Measurements from ENCODE around the gene CHAMP1. TPM values are rescaled to one million over a fixed set of nuclear protein-coding genes. Genes with fewer than 3 reads are reported as not detected.
"Not testable (repeated sequence)": the region's sequence is repeated elsewhere in the genome, so short reads cannot be mapped to it uniquely, and the experiment has no call there.

The CHAMP1 gene
- total and polyA plus RNA-seq, 3 donors from 2014 or later = 15.0 to 21.7 (median 19.2) TPM

- no peak overlapping the region for H3K4me3 ChIP-seq
- 99 to 100% methylated on average over 3 to 4 of the region's 4 CpGs for WGBS, 2 donors
- DNase-seq = no peak
- no peaks in the 10 kb centered on the region for H3K27me3 ChIP-seq
- intact Hi-C loops (cut with DNase I; ENCODE audit: low total_unique reads) = no loop called here
- no peaks in the 10 kb centered on the region for H3K4me1 ChIP-seq
- H3K27ac ChIP-seq = no peak overlapping the region
- TF ChIP-seq, protein P1, sequence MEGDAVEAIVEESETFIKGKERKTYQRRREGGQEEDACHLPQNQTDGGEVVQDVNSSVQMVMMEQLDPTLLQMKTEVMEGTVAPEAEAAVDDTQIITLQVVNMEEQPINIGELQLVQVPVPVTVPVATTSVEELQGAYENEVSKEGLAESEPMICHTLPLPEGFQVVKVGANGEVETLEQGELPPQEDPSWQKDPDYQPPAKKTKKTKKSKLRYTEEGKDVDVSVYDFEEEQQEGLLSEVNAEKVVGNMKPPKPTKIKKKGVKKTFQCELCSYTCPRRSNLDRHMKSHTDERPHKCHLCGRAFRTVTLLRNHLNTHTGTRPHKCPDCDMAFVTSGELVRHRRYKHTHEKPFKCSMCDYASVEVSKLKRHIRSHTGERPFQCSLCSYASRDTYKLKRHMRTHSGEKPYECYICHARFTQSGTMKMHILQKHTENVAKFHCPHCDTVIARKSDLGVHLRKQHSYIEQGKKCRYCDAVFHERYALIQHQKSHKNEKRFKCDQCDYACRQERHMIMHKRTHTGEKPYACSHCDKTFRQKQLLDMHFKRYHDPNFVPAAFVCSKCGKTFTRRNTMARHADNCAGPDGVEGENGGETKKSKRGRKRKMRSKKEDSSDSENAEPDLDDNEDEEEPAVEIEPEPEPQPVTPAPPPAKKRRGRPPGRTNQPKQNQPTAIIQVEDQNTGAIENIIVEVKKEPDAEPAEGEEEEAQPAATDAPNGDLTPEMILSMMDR (IDR thresholded peaks at IDR 0.05) = no peak
- H3K9me3 ChIP-seq = no peaks in the 10 kb centered on the region
- H3K36me3 ChIP-seq (ENCODE audit: low read depth, missing control alignments) = no peaks in the 10 kb centered on the region
Measured at GRCh38 chr13:114324334-114324733, 10.0 kb downstream of the CHAMP1 start.

- Histone ChIP-seq H3K27ac (no peak overlapping the region), H3K27me3 (no peaks in the 10 kb centered on the region), H3K9me3 (no peaks in the 10 kb centered on the region), H3K4me3 (no peak overlapping the region), H3K36me3 (ENCODE audit: low read depth, missing control alignments) (no peaks in the 10 kb centered on the region), H3K4me1 (no peaks in the 10 kb centered on the region)
- WGBS, 2 donors = 86 to 92% methylated on average over 3 of the region's 3 CpGs
- DNase-seq = no peak
- intact Hi-C loops (cut with DNase I; ENCODE audit: low total_unique reads) = no loop called here
- TF ChIP-seq, protein P1 (IDR thresholded peaks at IDR 0.05) = no peak
- no peak for TF ChIP-seq POLR2A (IDR thresholded peaks at IDR 0.05)
Measured at GRCh38 chr13:114325729-114326128, 11.4 kb downstream of the CHAMP1 start.

- no peaks in the 10 kb centered on the region for H3K36me3 ChIP-seq (ENCODE audit: low read depth, missing control alignments)
- H3K4me1 ChIP-seq = no peaks in the 10 kb centered on the region
- intact Hi-C loops (cut with DNase I; ENCODE audit: low total_unique reads) = no loop called here
- no peaks in the 10 kb centered on the region for H3K9me3 ChIP-seq
- DNase-seq = no peak
- no peak for TF ChIP-seq POLR2A (IDR thresholded peaks at IDR 0.05)
- TF ChIP-seq, protein P1 (IDR thresholded peaks at IDR 0.05) = no peak
- 76 to 77% methylated on average over 6 of the region's 6 CpGs for WGBS, 2 donors
- H3K27me3 ChIP-seq = no peaks in the 10 kb centered on the region
- H3K4me3 ChIP-seq = no peak overlapping the region
- no peak overlapping the region for H3K27ac ChIP-seq
Measured at GRCh38 chr13:114328034-114328433, 13.7 kb downstream of the CHAMP1 start.

GRCh38 chr13:114328595-114328994 lies 14.3 kb downstream of the CHAMP1 start:
- Histone ChIP-seq H3K4me1 (no peaks in the 10 kb centered on the region), H3K4me3 (no peak overlapping the region), H3K36me3 (ENCODE audit: low read depth, missing control alignments) (no peaks in the 10 kb centered on the region), H3K9me3 (no peaks in the 10 kb centered on the region), H3K27ac (no peak overlapping the region), H3K27me3 (no peaks in the 10 kb centered on the region)
- TF ChIP-seq, protein P1 (IDR thresholded peaks at IDR 0.05) = no peak
- TF ChIP-seq POLR2A (IDR thresholded peaks at IDR 0.05) = no peak
- WGBS, 2 donors = 80 to 83% methylated on average over 1 of the region's 1 CpG
- intact Hi-C loops (cut with DNase I; ENCODE audit: low total_unique reads) = no loop called here
- no peak for DNase-seq

GRCh38 chr13:114330086-114330485 lies 15.8 kb downstream of the CHAMP1 start:
- H3K4me1 ChIP-seq = no peaks in the 10 kb centered on the region
- 79 to 80% methylated on average over 5 of the region's 5 CpGs for WGBS, 2 donors
- DNase-seq = no peak
- intact Hi-C loops (cut with DNase I; ENCODE audit: low total_unique reads) = no loop called here
- H3K36me3 ChIP-seq (ENCODE audit: low read depth, missing control alignments) = no peaks in the 10 kb centered on the region
- H3K4me3 ChIP-seq = no peak overlapping the region
- H3K27me3 ChIP-seq = no peaks in the 10 kb centered on the region
- no peaks in the 10 kb centered on the region for H3K9me3 ChIP-seq
- H3K27ac ChIP-seq = no peak overlapping the region
- TF ChIP-seq POLR2A (IDR thresholded peaks at IDR 0.05) = no peak
- TF ChIP-seq, protein P1 (IDR thresholded peaks at IDR 0.05) = no peak

DNA sequence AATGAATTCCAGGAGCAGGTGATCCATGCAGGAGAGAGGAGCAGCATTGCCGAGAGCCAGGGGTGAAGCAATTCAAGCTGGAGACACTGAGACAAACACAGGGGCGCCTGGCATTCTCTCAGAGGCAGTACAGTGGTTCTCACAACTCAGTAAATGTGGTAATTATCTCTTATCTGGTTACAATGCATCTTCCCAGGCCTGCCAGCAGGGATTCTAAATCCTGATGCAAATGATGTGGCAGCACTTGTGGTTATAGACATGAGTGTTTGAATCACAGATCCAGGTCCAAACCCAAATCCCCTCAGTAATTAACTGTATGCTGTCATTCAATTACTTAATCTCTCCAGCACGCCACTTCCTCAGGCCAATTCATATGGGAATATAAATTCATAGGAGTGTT lies 19.6 kb downstream of the CHAMP1 start:
- H3K4me1 ChIP-seq; H3K9me3 ChIP-seq; H3K36me3 ChIP-seq (ENCODE audit: low read depth, missing control alignments); H3K27ac ChIP-seq; H3K4me3 ChIP-seq; intact Hi-C loops (cut with DNase I; ENCODE audit: low total_unique reads); DNase-seq; H3K27me3 ChIP-seq: not testable (repeated sequence)
- WGBS, 2 donors = 81 to 86% methylated on average over 3 of the region's 3 CpGs
